ENCODE data around the gene ADO.
A peak's percentile ranks its signal among the peaks of the same experiment; 100 is the strongest.

Gene ADO

GRCh38 chr10:62818426-62819011, 14.0 kb downstream of the ADO start:
- DNase-seq = peak; percentile 52

GRCh38 chr10:62819141-62819920, 14.8 kb downstream of the ADO start:
- no peak for DNase-seq

GRCh38 chr10:62820586-62820985, 16.1 kb downstream of the ADO start:
- DNase-seq = no peak

- no peak for DNase-seq
Observed at GRCh38 chr10:62826273-62826672, 21.8 kb downstream of the ADO start.

- no peak for DNase-seq
Observed at GRCh38 chr10:62829622-62830021, 25.1 kb downstream of the ADO start.

- no peak for DNase-seq
Observed at GRCh38 chr10:62830679-62831078, 26.2 kb downstream of the ADO start.

- DNase-seq = no peak
Observed at GRCh38 chr10:62831346-62831745, 26.8 kb downstream of the ADO start.

GRCh38 chr10:62839590-62839989, 35.1 kb downstream of the ADO start:
- no peak for DNase-seq

- no peak for DNase-seq
Observed at GRCh38 chr10:62842983-62843382, 38.5 kb downstream of the ADO start.

GRCh38 chr10:62843600-62843999, 39.1 kb downstream of the ADO start:
- no peak for DNase-seq

GRCh38 chr10:62844280-62845011, 39.9 kb downstream of the ADO start:
- no peak for DNase-seq

- no peak for DNase-seq
Observed at GRCh38 chr10:62847433-62847832, 42.9 kb downstream of the ADO start.

- no peak for DNase-seq
Observed at GRCh38 chr10:62850646-62851045, 46.1 kb downstream of the ADO start.

GRCh38 chr10:62851442-62851841, 46.9 kb downstream of the ADO start:
- DNase-seq = no peak

- peak; percentile 13 for DNase-seq
Observed at GRCh38 chr10:62852961-62853702, 48.6 kb downstream of the ADO start.

GRCh38 chr10:62853710-62854109, 49.2 kb downstream of the ADO start:
- peak; percentile 7 for DNase-seq

GRCh38 chr10:62856021-62856420, 51.5 kb downstream of the ADO start:
- peak; percentile 20 for DNase-seq
